Vagina (tissue), 2 donors: ENCODE data around the gene FLT1.

Experiments
- POLR2A ChIP-seq, 2 donors: fragments of 450-650 bp; IDR thresholded peaks; one replicate each; pipeline ENCODE4 v1.6.1; 2017; ENCODE audit warnings: antibody characterized with exemption in 2 of 2, mild to moderate bottlenecking in 2 of 2, moderate library complexity in 2 of 2
- POLR2AphosphoS5 ChIP-seq, 2 donors: sonication (generic); formaldehyde crosslinking; IDR thresholded peaks; one replicate each; pipeline ENCODE4 v1.9.0; 2017; ENCODE audit warnings: antibody characterized with exemption in 2 of 2, mild to moderate bottlenecking in 2 of 2, low read depth in 1 of 2; ENCODE audit not compliant: insufficient read depth in 1 of 2
- TF ChIP-seq, protein P1 (sequence below), 3 experiments: fragments of 450-650 bp in 2 of 3; fragments of 200-600 bp in 1 of 3; sonication (generic) in 1 of 3; IDR thresholded peaks; one replicate each; pipeline ENCODE4 v1.5.1; 2017 to 2019; ENCODE audit warnings: antibody characterized with exemption in 3 of 3, mild to moderate bottlenecking in 2 of 3, moderate library complexity in 2 of 3

DNA sequence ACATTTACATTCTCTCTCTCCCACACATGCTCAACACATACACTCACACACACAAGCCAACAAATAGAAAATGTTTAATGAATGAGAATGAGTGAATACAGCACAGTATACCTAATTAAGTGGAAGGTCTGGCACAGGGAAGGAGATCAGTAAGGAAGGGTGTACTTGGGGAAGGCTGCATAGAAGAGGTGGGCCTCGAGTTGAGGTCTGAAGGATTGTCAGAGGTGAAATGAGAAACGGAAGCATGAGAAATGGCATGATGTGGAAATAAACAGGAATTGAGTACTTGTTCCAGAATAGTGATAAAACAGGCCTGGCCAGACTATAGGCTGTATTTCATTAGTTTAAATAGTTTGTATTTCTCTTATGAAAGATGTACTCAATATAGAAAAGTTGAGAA is 136.2 kb downstream of the FLT1 start:
- TF ChIP-seq, protein P1, sequence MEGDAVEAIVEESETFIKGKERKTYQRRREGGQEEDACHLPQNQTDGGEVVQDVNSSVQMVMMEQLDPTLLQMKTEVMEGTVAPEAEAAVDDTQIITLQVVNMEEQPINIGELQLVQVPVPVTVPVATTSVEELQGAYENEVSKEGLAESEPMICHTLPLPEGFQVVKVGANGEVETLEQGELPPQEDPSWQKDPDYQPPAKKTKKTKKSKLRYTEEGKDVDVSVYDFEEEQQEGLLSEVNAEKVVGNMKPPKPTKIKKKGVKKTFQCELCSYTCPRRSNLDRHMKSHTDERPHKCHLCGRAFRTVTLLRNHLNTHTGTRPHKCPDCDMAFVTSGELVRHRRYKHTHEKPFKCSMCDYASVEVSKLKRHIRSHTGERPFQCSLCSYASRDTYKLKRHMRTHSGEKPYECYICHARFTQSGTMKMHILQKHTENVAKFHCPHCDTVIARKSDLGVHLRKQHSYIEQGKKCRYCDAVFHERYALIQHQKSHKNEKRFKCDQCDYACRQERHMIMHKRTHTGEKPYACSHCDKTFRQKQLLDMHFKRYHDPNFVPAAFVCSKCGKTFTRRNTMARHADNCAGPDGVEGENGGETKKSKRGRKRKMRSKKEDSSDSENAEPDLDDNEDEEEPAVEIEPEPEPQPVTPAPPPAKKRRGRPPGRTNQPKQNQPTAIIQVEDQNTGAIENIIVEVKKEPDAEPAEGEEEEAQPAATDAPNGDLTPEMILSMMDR (IDR thresholded peaks at IDR 0.05) = no peak
- TF ChIP-seq POLR2A (IDR thresholded peaks at IDR 0.05) = no peak
- TF ChIP-seq POLR2AphosphoS5 (IDR thresholded peaks at IDR 0.05; ENCODE audit: insufficient read depth in 1 of 2, low read depth in 1 of 2) = no peak
